SK-N-SH treated with all-trans-retinoic acid at 6 μM for 48 hours (cell line): ENCODE results near the gene CBX5.

Experiments
- ARNTL ChIP-seq: fragments of 450-650 bp; formaldehyde crosslinking; IDR thresholded peaks from 2 replicates; pipeline ENCODE4 v1.5.0; 2020; ENCODE audit warnings: low read depth, mild to moderate bottlenecking, moderate library complexity, borderline replicate concordance
- BACH2 ChIP-seq: fragments of 250-450 bp; sonication (Bioruptor Pico); IDR thresholded peaks from 2 replicates; pipeline ENCODE4 v1.9.0; 2021; ENCODE audit warnings: mild to moderate bottlenecking, borderline replicate concordance
- CSDC2 ChIP-seq: fragments of 250-450 bp; sonication (Bioruptor Pico); IDR thresholded peaks from 2 replicates; pipeline ENCODE4 v1.5.0; 2020; ENCODE audit warnings: mild to moderate bottlenecking, moderate library complexity
- TCF4 ChIP-seq: fragments of 250-450 bp; sonication (Bioruptor Pico); IDR thresholded peaks from 2 replicates; pipeline ENCODE4 v1.8.0; 2021; ENCODE audit warnings: mild to moderate bottlenecking, moderate library complexity, borderline replicate concordance
- ZFP3 ChIP-seq: fragments of 250-450 bp; sonication (Bioruptor Pico); IDR thresholded peaks from 2 replicates; pipeline ENCODE4 v1.5.0; 2020; ENCODE audit warnings: mild to moderate bottlenecking, moderate library complexity
- ZFP30 ChIP-seq: fragments of 450-650 bp; formaldehyde crosslinking; IDR thresholded peaks from 2 replicates; pipeline ENCODE4 v1.5.0; 2022; ENCODE audit warnings: mild to moderate bottlenecking, moderate library complexity
- TF ChIP-seq, protein P1 (sequence below): fragments of 250-450 bp; sonication (Bioruptor Pico); IDR thresholded peaks from 2 replicates; pipeline ENCODE4 v1.8.0; 2021; ENCODE audit warnings: low read depth, mild to moderate bottlenecking, moderate library complexity, borderline replicate concordance
- TF ChIP-seq, protein P2 (sequence below): fragments of 250-450 bp; sonication (Bioruptor Pico); IDR thresholded peaks from 2 replicates; pipeline ENCODE4 v1.8.0; 2020; ENCODE audit warnings: mild to moderate bottlenecking, moderate library complexity, borderline replicate concordance
- TF ChIP-seq, protein P3 (sequence below): fragments of 250-450 bp; sonication (Bioruptor Pico); IDR thresholded peaks from 2 replicates; pipeline ENCODE4 v1.5.1; 2020; ENCODE audit warnings: low read depth, mild to moderate bottlenecking, moderate library complexity

DNA sequence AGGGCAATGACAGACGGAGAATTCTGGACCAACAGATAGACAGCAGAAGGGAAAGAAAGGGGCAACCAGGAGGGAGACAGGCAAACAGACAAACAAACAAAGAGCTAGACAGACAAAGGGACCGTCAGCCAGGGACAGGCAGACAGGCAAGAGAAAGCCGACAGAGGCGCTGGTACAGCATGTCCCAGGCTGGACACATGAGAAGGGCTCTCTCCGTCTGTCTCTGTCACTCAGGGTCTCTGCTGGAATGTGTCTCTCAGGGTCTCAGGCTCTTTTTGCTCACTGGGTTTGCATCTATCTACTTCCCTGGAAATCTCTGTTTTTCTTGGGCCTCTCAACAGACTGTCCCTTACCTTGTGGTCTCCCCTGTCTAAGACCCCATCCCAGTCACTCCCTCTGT lies 82.9 kb downstream of the CBX5 start:
- TF ChIP-seq ZFP30 (CRISPR knock-in tag) = no peak
- TF ChIP-seq, protein P1, sequence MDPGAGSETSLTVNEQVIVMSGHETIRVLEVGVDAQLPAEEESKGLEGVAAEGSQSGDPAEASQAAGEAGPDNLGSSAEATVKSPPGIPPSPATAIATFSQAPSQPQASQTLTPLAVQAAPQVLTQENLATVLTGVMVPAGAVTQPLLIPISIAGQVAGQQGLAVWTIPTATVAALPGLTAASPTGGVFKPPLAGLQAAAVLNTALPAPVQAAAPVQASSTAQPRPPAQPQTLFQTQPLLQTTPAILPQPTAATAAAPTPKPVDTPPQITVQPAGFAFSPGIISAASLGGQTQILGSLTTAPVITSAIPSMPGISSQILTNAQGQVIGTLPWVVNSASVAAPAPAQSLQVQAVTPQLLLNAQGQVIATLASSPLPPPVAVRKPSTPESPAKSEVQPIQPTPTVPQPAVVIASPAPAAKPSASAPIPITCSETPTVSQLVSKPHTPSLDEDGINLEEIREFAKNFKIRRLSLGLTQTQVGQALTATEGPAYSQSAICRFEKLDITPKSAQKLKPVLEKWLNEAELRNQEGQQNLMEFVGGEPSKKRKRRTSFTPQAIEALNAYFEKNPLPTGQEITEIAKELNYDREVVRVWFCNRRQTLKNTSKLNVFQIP (CRISPR knock-in tag) = no peak
- TF ChIP-seq, protein P2, sequence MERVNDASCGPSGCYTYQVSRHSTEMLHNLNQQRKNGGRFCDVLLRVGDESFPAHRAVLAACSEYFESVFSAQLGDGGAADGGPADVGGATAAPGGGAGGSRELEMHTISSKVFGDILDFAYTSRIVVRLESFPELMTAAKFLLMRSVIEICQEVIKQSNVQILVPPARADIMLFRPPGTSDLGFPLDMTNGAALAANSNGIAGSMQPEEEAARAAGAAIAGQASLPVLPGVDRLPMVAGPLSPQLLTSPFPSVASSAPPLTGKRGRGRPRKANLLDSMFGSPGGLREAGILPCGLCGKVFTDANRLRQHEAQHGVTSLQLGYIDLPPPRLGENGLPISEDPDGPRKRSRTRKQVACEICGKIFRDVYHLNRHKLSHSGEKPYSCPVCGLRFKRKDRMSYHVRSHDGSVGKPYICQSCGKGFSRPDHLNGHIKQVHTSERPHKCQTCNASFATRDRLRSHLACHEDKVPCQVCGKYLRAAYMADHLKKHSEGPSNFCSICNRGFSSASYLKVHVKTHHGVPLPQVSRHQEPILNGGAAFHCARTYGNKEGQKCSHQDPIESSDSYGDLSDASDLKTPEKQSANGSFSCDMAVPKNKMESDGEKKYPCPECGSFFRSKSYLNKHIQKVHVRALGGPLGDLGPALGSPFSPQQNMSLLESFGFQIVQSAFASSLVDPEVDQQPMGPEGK (CRISPR knock-in tag) = no peak
- TF ChIP-seq ZFP3 (CRISPR knock-in tag) = no peak
- TF ChIP-seq, protein P3, sequence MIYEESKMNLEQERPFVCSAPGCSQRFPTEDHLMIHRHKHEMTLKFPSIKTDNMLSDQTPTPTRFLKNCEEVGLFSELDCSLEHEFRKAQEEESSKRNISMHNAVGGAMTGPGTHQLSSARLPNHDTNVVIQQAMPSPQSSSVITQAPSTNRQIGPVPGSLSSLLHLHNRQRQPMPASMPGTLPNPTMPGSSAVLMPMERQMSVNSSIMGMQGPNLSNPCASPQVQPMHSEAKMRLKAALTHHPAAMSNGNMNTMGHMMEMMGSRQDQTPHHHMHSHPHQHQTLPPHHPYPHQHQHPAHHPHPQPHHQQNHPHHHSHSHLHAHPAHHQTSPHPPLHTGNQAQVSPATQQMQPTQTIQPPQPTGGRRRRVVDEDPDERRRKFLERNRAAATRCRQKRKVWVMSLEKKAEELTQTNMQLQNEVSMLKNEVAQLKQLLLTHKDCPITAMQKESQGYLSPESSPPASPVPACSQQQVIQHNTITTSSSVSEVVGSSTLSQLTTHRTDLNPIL (CRISPR knock-in tag) = no peak
- no peak for TF ChIP-seq BACH2 (CRISPR knock-in tag)
- TF ChIP-seq TCF4 (CRISPR knock-in tag) = no peak
- TF ChIP-seq CSDC2 (CRISPR knock-in tag) = no peak
- TF ChIP-seq ARNTL (CRISPR knock-in tag) = no peak
